NCI-H345 treated with DMSO at 0.1 percent for 48 hours (cell line): ENCODE results near the gene MAD1L1.

ENCODE experiments used
- DNase-seq: peaks from one replicate; lab custom pipeline; 2025; ENCODE audit not compliant: unreplicated experiment; lab: John Stamatoyannopoulos, UW

Gene MAD1L1

GRCh38 chr7:1964211-1964912 is 268.4 kb downstream of the MAD1L1 start:
- no peak for DNase-seq

GRCh38 chr7:1963575-1963974 is 269.2 kb downstream of the MAD1L1 start:
- no peak for DNase-seq

GRCh38 chr7:1961701-1962276 is 271.0 kb downstream of the MAD1L1 start:
- DNase-seq: no peak

GRCh38 chr7:1959305-1959704 is 273.4 kb downstream of the MAD1L1 start:
- no peak for DNase-seq

GRCh38 chr7:1957471-1958225 is 275.1 kb downstream of the MAD1L1 start:
- DNase-seq: no peak

GRCh38 chr7:1956611-1957470 is 275.9 kb downstream of the MAD1L1 start:
- DNase-seq: no peak

GRCh38 chr7:1956141-1956540 is 276.6 kb downstream of the MAD1L1 start:
- DNase-seq: no peak

- DNase-seq: no peak
Measured at GRCh38 chr7:1954366-1955004, 278.3 kb downstream of the MAD1L1 start.

GRCh38 chr7:1953199-1954190 is 279.2 kb downstream of the MAD1L1 start:
- no peak for DNase-seq

GRCh38 chr7:1952781-1953180 is 280.0 kb downstream of the MAD1L1 start:
- DNase-seq: no peak

- DNase-seq: no peak
Measured at GRCh38 chr7:1952169-1952760, 280.5 kb downstream of the MAD1L1 start.

- DNase-seq: no peak
Measured at GRCh38 chr7:1951600-1951999, 281.1 kb downstream of the MAD1L1 start.

GRCh38 chr7:1951159-1951536 is 281.6 kb downstream of the MAD1L1 start:
- DNase-seq: peak; percentile 38

GRCh38 chr7:1950452-1951158 is 282.1 kb downstream of the MAD1L1 start:
- no peak for DNase-seq

GRCh38 chr7:1950066-1950451 is 282.7 kb downstream of the MAD1L1 start:
- DNase-seq: no peak

GRCh38 chr7:1949681-1950055 is 283.1 kb downstream of the MAD1L1 start:
- no peak for DNase-seq

GRCh38 chr7:1948887-1949680 is 283.7 kb downstream of the MAD1L1 start:
- no peak for DNase-seq

- DNase-seq: no peak
Measured at GRCh38 chr7:1948301-1948796, 284.4 kb downstream of the MAD1L1 start.
